CD4-positive, alpha-beta T cell (primary cell): ENCODE measurements around the gene PKP4. TPM values are rescaled to one million over a fixed set of nuclear protein-coding genes. Genes with fewer than 3 reads are reported as not detected.

Experiments
- ATAC-seq: fragments of 200-7000 bp; cut with Tn5 transposase; one replicate; pipeline ENCODE4 v1.10.0; 2022; ENCODE audit warnings: mild to moderate bottlenecking; ENCODE audit not compliant: poor library complexity
- CTCF ChIA-PET: fragments of 350-600 bp; sonication (Branson Sonifier 250); formaldehyde crosslinking; loops from one replicate; lab custom pipeline; 2021; ENCODE audit warnings: antibody characterized with exemption, inconsistent platforms; lab: Charles Lee
- POLR2A ChIA-PET: fragments of 350-600 bp; sonication (Branson Sonifier 250); formaldehyde crosslinking; loops from one replicate; lab custom pipeline; 2021; ENCODE audit warnings: antibody characterized with exemption, inconsistent platforms; lab: Charles Lee
- DNase-seq, 14 experiments: peaks; one replicate each; pipeline ENCODE4 v3.0.0-alpha.2; 2013 to 2020; ENCODE audit warnings: mixed read lengths in 2 of 14
- H3K27ac ChIP-seq, 2 donors: one replicate each; pipeline versions ENCODE4 v1.5.1 to v1.7.0; 2013; ENCODE audit warnings: low read length in 2 of 2, low read depth in 1 of 2, mild to moderate bottlenecking in 1 of 2
- H3K27me3 ChIP-seq, 2 experiments: 1 replicate in 1 of 2; 2 replicates in 1 of 2; pipeline versions ENCODE4 v1.6.1 to v1.7.0; 2013; ENCODE audit warnings: low read length in 2 of 2, control low read depth in 1 of 2, mild to moderate bottlenecking in 1 of 2, moderate library complexity in 1 of 2; ENCODE audit not compliant: insufficient read depth in 2 of 2, control insufficient read depth in 1 of 2
- H3K36me3 ChIP-seq: one replicate; pipeline ENCODE4 v1.6.1; 2013; ENCODE audit warnings: low read length, control low read depth; ENCODE audit not compliant: insufficient read depth
- H3K4me1 ChIP-seq: one replicate; pipeline ENCODE4 v1.6.1; 2013; ENCODE audit warnings: low read length, control low read depth; ENCODE audit not compliant: insufficient read depth
- H3K4me3 ChIP-seq: one replicate; pipeline ENCODE4 v1.5.1; 2013; ENCODE audit warnings: mild to moderate bottlenecking, low read length, moderate library complexity
- H3K9me3 ChIP-seq, 2 experiments: 1 replicate in 1 of 2; 2 replicates in 1 of 2; pipeline versions ENCODE4 v1.6.1 to v1.7.0; 2013; ENCODE audit warnings: low read length in 2 of 2, mild to moderate bottlenecking in 2 of 2, control low read depth in 1 of 2, moderate library complexity in 1 of 2; ENCODE audit not compliant: control insufficient read depth in 1 of 2, insufficient read depth in 1 of 2
- H3K27ac Mint-ChIP-seq: one replicate; pipeline ENCODE4 v1.8.0; 2020; ENCODE audit warnings: mixed read lengths
- H3K27me3 Mint-ChIP-seq: one replicate; pipeline ENCODE4 v1.8.0; 2021; ENCODE audit warnings: mixed read lengths
- H3K36me3 Mint-ChIP-seq: one replicate; pipeline ENCODE4 v1.8.0; 2021; ENCODE audit warnings: low read depth, mixed read lengths
- H3K4me1 Mint-ChIP-seq: one replicate; pipeline ENCODE4 v1.8.0; 2021; ENCODE audit warnings: low read depth, mixed read lengths
- H3K4me3 Mint-ChIP-seq: one replicate; pipeline ENCODE4 v1.8.0; 2020; ENCODE audit warnings: mild to moderate bottlenecking, mixed read lengths
- H3K9me3 Mint-ChIP-seq: one replicate; pipeline ENCODE4 v1.8.0; 2020; ENCODE audit warnings: mixed read lengths
- CTCF ChIP-seq: fragments of 200-600 bp; IDR thresholded peaks from one replicate; pipeline ENCODE4 v1.8.0; 2022; ENCODE audit warnings: antibody characterized with exemption, mild to moderate bottlenecking
- intact Hi-C, 2 experiments: fragments of 100-400 bp; cut with DNase I in 1 of 2; cut with micrococcal nuclease in 1 of 2; formaldehyde crosslinking; loops; one replicate each; pipeline versions ENCODE4 v1.15.1 to v1.9.0; 2023 to 2025; cut with DNase I, micrococcal nuclease
- total RNA-seq, 174 experiments: library from RNA in 2 of 174; stranded (reverse) in 2 of 174; gene quantifications; one replicate each; pipeline ENCODE4 v1.2.3 and lab custom pipeline; 2021 to 2026

The PKP4 gene
- total RNA-seq, 2 experiments from 2014 or later, result 10.8 to 14.6 TPM

GRCh38 chr2:158463496-158464095, 6.8 kb downstream of the PKP4 start:
- Histone ChIP-seq H3K4me1 (peaks cover 1% of the 10 kb centered on the region), H3K4me3 (no peak overlapping the region), H3K27me3 (no peaks in the 10 kb centered on the region), H3K36me3 (no peaks in the 10 kb centered on the region), H3K27ac (no peak overlapping the region), H3K9me3 (no peaks in the 10 kb centered on the region)
- Mint-ChIP-seq H3K4me3 (no peak overlapping the region), H3K4me1 (peaks cover 20% of the 10 kb centered on the region), H3K27ac (no peak overlapping the region), H3K9me3 (no peaks in the 10 kb centered on the region), H3K36me3 (no peaks in the 10 kb centered on the region), H3K27me3 (no peaks in the 10 kb centered on the region)
- ATAC-seq (no peak), DNase-seq (no peak)
- intact Hi-C loops, result loop anchor here in 1 of 2 experiments (10.0 kb wide), 1 partner anchor 839 kb away; the partner anchor contains the start of gene ACVR1C
- TF ChIP-seq CTCF, result no peak
- ChIA-PET CTCF (no interaction called here), POLR2A (interaction anchor here (0.6 kb wide), 1 partner anchor 16 kb away, joined by 4 read pairs; no protein-coding TSS in a partner anchor)

GRCh38 chr2:158464426-158465281, 7.9 kb downstream of the PKP4 start:
- no peak overlapping the region for H3K4me3 Mint-ChIP-seq
- peaks cover under 1% of the 10 kb centered on the region for H3K36me3 Mint-ChIP-seq

More at GRCh38 chr2:158464426-158465281, 7.9 kb downstream of the PKP4 start:
- Mint-ChIP-seq H3K4me1 (peaks cover 15% of the 10 kb centered on the region), H3K9me3 (no peaks in the 10 kb centered on the region), H3K27ac (no peak overlapping the region), H3K27me3 (no peaks in the 10 kb centered on the region)
- TF ChIP-seq CTCF, result peak; percentile 72
- H3K36me3 ChIP-seq, result no peaks in the 10 kb centered on the region
- no peaks in the 10 kb centered on the region for H3K9me3 ChIP-seq
- H3K27ac ChIP-seq, result no peak overlapping the region
- intact Hi-C loops, result loop anchor here in 1 of 2 experiments (10.0 kb wide), 1 partner anchor 840 kb away; the partner anchor contains the start of gene ACVR1C
- H3K27me3 ChIP-seq, result no peaks in the 10 kb centered on the region
- H3K4me1 ChIP-seq, result no peaks in the 10 kb centered on the region
- POLR2A ChIA-PET, result no interaction called here
- no peak overlapping the region for H3K4me3 ChIP-seq
- CTCF ChIA-PET, result interaction anchor here (0.7 kb wide), 1 partner anchor 79 kb away, joined by 3 read pairs; no protein-coding TSS in a partner anchor
- DNase-seq (peak in 3 of 14 experiments; percentile 30 to 53 (median 47)), ATAC-seq (peak; percentile 77)
